Activated T-cell treated with anti-CD3 and anti-CD28 coated beads for 4 hours (primary cell): ENCODE results near the gene ATOH7.
"Not testable (repeated sequence)": the region's sequence is repeated elsewhere in the genome, so short reads cannot be mapped to it uniquely, and the experiment has no call there.

Source experiments
- DNase-seq: peaks from one replicate; pipeline ENCODE4 v3.0.0-alpha.2; 2020

ATOH7 gene

DNA sequence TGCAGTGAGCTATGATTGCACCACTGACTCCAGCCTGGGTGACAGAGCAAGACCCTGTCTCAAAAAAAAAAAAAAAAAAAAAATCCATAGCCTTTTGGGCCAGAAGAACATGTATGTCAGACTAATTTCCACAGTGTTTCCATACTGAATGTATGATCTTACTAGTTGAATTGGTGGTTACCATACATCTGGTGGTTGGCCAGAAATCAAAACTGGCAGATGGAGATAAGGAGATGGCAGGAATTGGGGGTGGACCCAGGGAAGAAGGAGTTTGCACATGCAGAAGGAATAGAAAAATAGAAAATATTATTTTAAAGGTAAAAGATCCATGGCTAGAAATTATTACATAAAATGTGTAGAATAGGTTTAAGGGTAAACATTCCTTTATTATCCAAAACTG, 3.7 kb upstream of the ATOH7 start:
- DNase-seq = no peak

DNA sequence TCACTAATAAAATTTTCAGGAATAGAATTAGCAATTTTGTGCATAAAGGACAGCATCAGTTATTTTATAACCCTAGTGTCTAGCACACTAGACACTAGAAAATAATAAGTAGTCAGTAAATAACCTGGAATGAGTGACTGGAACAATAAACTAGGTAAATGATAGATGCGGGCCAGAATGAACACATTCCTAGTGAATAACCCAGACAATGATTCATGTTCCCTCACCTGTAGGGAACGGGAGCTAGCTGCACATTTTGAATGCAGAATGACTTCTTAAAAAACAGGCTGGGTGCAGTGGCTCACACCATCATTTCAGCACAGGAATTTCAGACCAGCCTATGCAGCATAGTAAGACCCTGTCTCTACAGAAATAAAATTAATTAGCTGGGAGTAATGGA, 3.2 kb upstream of the ATOH7 start:
- DNase-seq = no peak

DNA sequence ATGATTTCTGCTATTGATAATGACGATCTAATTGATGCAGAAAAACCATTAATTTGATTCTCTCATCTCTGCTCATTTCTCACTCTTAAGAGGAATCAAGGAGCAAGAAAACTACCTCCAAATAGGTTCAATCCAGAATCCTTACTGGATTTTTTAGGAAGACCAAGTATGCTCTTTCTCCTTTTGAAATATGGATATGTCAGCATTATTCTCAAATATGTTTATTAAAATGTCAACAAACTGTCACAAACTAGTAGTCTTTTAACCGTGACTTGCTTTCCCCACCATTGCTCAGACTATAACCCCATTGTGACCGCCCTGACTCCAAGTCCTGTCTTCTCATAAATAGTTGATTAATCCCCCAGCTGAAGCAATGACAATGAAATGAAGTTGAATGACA, 1.1 kb upstream of the ATOH7 start:
- no peak for DNase-seq

DNA sequence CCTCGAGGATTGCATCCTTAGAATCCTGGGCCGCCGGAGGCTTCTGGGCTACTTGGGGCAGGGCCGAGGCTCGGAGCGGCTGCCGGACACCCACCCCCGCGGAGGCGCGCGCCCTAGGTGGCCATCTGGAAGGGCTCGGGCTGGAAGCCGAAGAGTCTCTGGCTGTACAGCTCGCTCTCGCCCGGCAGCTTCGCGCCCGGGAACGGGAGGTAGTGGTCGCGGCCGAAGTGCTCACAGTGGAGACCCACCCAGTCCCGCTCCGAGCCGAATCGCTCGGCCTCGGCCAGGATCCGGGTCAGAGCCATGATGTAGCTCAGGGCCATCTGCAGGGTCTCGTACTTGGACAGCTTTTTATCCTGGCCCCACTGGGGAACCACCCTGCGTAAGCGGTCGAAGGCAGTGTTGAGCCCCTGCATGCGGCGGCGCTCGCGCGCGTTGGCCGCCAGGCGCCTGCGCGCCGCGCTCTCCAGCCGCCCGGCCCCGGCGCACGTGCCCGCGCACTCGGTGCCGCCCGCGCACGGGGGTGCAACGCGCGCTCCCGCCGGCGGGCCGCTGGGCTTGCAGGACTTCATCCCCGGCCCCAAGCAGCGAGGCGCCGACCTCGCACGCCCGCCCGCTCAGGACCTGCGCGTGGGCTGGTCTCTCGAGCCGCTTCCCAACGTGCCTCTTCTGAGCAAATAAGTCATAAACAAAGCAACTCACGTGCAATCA, 652 bp downstream of the ATOH7 start:
- DNase-seq = no peak

DNA sequence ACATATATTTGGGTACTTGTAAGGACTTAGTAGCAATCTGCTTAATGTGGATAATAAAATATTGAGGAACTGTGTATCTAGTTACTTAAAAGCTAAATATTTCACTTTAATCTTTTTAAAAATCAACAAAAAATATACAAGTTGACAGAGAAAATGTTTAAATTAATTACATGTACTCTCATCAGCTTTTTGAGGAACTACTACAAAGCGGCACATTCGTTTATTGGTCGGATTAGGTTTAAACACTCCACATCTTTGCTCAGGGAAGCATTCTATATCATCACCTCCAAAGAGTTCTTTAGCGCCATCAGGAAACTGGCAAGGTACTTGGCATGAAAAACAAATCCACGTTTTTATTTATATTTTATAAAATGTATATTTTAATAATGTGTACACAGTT, 1.6 kb downstream of the ATOH7 start:
- no peak for DNase-seq

DNA sequence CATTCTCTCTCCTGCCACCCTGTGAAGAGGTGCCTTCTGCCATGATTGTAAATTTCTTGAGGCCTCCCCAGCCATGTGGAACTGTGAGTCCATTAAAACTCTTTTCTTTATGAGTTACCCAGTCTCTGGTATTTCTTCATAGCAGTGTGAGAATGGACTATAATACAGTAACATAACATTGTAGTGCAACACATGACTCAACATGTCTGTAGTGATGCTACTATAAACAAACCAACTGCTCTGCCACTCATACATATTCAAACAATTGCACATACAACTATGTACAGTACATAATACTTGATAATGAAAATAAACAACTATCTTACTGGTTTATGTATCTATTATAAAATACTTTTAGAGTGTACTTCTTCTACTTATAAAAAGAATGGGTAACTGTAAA, 7.1 kb downstream of the ATOH7 start:
- DNase-seq = no peak

DNA sequence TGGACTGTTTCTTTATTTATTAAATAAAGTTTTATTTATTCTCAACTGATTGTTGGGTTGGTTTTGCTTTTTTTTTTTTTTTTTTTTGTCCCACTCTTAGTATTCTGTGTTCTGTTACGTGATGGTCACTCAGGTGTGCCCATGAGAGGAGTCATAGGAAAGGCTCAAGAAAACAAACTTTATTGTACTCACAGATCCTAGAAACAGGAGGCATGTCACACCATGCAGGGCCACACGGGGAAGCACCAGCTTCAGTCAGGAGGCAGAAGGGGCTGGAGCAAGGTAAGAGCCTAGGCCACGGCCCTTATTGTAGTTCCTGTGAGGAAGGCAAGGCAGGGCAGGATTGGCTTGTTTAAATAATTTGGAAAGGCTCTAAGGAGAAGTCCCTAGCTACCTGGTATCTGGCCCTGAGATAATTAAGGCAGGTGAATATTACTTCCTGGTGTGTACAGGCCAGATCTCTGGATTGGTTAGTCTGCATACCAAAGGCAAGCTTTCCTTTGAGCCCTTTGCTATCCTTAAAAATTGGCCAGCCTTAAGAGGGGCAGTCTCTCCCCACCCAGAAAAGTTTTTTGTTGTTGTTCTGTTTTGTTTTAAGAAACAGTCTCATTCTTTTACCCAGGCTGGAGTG, 8.3 kb downstream of the ATOH7 start:
- DNase-seq = no peak

DNA sequence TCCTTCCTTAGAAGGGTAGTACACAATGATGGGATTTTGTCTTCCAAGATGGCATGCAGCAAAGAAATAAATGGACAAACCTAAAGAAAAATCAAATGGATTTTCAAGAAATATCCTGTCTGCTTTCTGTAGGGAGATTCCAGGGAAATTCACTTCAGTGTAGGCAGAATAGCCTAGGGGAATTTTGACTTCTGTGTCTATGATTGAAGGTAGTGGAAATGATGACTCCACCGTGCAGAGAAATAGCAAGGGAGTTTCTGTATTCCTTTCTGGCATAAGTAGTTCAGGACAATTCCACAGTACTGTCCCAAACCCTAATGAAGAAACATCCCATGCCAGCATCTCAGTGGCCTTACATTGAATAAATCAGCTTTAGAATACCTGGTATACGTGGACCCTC, 9.5 kb downstream of the ATOH7 start:
- no peak for DNase-seq

DNA sequence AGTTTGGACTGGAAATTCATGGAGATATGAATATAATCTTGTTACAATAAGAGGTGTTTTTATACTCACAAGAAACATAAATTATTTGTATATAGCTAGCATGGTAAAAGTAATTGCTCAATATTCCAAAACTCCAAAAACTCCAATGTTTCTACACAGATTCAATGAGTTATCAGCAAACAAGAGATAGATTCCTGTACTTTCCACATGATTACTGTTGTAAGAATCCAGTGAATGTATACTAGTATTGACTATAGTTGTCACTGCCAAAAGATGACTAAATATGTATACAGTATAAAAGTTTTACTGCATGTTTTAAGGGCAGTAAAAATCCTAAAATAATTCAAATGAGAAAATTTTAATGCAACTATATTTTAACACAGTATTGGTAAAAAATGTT, 10.7 kb downstream of the ATOH7 start:
- DNase-seq = no peak

DNA sequence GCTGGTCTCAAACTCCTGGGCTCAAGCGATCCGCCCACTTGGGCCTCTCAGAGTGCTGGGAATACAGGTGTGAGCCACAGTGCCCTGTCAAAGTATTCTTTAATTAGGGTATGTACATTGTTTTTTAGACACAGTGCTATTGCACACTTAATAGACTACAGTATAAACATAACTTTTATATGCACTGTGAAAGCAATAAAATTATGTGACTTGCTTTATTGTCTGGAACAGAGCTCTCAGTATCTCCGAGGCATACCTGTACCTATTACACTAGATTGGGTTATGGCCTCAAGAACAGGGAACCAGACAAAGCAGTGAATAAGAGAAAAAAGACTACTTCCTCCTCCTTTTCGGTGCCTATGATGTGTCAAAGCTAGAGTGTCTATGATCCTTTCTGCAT, 13.1 kb downstream of the ATOH7 start:
- DNase-seq = no peak

DNA sequence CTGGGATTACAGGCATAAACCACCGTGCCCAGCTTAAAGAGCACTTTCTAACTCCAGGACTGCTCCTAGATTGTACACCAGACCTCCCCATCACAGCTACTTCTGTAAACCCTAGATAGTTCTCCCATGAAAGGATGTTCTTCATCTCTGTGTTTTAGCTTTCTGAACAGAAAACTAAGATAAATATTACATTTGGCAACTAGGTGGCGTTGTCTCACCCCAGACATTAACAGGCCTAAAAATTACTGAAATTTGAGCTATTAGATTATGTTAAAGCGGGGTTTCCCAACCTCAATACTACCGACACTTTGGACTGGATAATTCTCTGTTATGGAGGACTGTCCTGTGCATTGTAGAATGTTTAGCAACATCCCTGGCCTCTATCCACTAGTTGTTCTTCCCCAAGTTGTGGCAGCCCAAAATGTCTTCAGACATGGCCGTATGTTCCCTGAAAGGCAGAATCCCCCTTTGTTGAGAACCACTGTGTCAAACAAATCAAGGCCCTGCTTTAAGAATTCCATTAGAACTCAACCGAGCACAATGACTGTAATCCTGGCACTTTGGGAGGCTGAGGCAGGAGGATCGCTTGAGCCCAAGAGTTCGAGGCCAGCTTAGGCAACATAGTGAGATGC, 19.1 kb downstream of the ATOH7 start:
- no peak for DNase-seq

DNA sequence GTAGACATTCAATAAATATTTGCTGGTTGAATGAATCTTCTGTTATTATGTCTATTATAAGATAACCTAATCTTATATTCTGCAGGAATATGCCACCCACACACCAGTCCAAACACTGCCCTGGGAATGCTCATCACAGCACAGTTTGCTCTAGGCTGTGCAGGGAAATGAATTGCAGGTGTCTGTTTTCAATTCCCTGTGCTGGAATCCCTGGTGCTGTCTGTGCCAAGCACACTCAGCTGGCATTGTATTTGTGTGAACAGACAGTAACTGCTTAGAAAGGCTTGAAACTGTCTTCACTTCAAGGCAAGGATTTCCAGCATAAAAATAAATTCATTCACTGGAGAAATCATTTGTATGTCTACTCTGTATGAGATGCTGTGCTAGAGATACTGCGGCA, 20.2 kb downstream of the ATOH7 start:
- DNase-seq = no peak

DNA sequence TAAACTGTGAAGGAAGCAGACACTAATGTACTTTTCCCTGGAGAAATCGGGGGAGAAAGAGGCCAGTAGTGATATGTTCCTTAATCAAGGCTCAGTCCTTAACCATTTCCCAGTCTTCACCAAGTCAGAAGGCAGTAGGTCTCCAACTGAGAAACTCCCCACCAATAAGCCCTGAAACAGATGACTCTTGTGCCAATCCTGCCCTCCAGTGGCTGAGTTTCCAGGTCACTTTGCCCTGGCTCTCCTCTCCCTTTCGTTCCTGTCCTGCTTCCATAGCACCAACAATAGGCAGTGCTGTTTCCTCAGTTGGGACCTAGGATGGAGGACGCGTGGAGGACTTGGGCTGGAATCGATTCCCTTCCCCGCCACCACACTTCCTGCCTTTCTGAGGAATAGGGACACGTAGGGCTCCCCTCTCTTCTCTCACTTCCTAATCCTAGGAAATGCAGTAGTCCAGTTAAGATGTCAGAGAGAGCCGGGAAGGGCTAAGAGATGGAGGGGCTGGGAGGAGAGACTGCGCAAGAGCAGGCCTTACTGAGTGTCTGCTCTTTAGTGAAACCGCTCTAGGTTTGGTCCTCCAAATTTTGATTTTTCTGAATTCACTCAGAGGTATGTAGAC, 23.4 kb downstream of the ATOH7 start:
- no peak for DNase-seq

DNA sequence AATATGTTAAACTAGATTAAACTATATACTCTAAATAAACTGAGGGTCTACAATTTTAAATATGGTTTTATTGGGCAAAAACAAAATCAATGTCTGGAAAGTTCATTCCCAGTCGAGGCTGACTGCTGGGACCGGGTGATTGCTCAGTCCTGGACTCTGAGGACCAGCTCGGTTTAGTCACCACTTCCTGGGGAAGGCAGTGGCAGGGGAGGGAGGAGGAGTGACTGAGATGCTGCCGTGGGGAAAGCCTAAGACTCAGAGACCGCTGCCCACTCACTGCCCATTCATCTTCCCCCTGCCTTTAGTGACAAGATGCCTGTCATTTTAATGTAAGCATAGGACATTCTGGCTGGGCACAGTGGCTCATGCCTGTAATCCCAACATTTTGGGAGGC, 29.0 kb downstream of the ATOH7 start:
- DNase-seq = no peak

DNA sequence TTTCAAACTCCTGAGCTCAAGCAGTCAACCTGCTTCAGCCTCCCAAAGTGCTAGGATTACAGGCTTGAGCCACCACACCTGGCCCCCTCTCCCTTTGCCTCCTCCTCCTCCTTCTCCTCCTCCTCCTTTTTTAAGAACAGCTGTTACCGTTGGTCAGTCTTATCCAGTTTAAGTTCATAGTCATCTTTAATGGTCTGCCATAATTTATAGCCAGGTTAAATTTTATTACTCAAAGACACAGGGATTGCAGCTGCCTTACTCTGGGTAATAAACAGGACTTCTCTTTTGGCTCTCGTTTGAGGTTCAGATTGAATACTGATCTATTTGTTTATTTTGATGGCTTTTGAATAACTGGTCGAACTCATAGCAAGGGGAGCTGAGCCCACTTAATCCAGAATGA, 35.2 kb downstream of the ATOH7 start:
- DNase-seq = no peak

DNA sequence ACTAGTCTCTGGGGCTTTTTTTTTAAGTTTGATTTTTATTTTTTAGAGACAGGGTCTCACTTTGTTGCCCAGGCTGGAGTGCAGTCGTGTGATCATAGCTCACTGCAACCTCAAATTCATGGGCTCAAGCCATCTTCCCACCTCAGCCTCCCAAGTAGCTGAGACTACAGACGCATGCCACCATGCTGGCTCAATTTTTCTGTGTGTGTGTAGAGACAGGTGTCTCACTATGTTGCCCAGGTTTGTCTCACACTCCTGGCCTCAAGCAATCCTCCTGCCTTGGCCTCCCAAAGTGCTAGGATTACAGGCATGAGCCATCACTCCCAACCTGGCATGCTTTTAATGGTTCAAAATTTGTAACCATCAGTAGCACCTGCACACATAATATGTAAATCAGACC, 36.1 kb downstream of the ATOH7 start:
- not testable (repeated sequence) for DNase-seq

DNA sequence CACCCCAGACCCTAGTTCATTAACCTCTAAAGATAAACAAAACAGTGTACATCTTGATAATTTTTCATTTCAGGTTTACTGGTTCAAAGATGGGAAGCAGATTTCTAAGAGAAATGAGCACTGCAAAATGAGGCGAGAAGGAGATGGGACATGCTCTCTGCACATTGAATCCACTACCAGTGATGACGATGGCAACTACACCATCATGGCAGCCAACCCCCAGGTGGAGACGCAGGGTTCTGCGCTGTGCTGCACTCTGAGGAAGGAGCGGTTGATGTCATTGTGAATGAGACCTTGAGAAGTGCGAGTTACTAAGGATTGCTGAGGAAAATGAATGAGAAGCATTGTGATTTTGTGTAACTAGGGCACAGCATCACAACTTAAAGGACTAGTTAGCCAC, 37.6 kb downstream of the ATOH7 start:
- DNase-seq = no peak

DNA sequence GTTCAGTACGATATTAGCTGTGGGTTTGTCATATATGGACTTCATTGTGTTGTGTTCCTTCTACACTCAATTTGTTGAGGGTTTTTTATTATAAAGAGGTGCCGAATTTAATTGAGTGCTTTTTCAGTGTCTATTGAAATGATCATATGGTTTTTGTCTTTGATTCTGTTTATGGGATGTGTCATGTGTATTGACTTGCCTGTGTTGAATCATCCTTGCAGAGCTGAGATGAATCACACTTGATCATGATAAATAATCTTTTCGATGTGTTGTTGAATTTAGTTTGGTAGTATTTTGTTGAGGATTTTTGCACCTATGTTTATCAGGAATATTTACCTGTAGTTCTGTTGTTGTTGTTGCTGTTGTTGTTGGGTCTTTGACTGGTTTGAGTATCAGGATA, 39.8 kb downstream of the ATOH7 start:
- no peak for DNase-seq

DNA sequence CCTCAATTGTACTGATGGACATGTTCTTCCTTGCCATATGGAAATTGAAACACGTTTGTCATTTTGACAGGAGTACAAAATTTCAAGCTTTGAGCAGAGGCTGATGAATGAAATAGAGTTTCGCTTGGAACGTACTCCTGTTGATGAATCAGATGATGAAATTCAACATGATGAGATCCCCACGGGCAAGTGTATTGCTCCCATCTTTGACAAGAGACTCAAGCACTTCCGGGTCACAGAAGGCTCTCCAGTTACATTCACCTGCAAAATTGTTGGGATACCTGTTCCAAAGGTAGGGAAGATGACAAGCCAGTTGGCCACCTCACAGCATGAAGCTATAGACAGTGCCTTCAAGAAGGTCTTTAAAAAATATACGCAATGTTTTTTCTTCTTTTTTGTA, 43.1 kb downstream of the ATOH7 start:
- no peak for DNase-seq

DNA sequence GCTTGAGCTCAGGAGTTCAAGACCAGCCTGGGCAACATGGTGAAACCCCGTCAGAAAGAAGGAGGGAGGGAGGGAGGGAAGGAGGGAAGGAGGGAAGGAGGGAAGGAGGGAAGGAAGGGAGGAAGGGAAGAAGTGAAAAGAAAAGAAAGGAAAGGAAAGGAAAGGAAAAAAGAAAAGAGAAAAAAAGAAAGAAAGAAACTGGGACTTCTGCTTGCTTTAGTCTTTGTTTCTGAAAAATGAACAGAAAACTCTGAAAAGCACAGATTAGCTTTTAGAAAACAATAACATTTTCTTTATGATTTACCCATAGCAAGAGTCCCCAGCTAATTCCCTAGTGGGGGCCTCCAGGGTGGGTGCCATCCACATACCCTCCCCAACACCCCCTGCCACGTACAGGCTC, 46.8 kb downstream of the ATOH7 start:
- DNase-seq = no peak

DNA sequence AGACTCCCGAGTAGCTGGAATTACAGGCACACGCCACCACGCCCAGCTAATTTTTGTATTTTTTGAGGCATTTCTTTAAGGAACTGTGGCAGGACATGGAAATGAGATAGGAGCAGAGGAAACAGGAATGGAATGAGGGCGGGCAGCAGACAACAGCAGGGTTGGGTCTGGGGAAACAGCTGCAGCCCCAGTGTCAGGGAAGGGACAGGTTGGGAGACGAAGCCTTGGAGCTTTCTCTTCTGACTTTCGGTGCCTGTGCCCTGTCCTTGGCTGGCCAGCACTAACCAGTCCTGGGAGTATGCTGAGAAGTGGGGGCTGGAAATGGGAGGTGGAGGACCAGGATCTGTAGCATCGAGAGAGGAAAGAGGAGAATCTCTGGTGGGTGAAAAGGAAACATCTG, 47.4 kb downstream of the ATOH7 start:
- DNase-seq = no peak
